SIG-M5 (cell line): ENCODE measurements around the gene MOK.

ENCODE experiments used
- DNase-seq: peaks from one replicate; lab custom pipeline; 2025; lab: John Stamatoyannopoulos, UW

MOK gene

DNA sequence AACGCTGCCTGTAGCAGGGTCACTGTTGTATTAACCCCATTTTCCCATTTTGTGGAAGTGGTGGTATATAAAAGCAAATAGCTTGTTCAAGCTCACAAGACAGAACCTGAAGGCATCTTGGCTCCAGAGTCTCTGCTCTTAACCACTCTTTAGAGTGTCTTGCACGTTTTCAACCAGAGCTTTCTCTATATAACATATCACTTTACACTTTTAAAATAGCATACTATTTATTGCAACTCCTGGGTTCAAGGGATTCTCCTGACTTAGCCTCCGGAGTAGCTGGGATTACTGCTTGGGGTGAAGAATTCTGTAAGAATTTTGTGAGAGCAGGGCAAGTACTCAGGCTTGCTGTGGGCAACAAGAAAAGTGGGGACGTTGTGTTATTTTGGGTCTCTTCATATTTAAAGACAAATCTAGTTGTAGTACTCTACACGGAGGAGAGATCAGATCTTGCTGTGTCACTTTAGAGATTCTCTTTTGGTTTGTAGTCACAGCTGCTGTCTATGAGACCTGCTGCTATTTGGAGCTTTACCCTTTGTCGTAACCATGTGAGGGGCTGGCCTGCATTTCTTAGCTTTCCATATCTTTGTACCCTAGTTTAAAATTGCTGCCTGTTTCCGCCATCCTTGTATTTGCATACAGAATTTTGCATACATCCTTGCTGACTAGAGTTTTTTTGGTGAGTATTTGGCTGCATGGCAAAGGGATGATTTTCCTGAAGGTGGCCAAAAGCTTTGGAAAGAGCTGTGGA is 124.5 kb downstream of the MOK start:
- no peak for DNase-seq
